Measurements from ENCODE around the gene GGCT.
"Not testable (repeated sequence)": the region's sequence is repeated elsewhere in the genome, so short reads cannot be mapped to it uniquely, and the experiment has no call there.

Gene GGCT

GRCh38 chr7:30511494-30511893 is 6.9 kb upstream of the GGCT start:
- H3K4me3 ChIP-seq (replicated peaks; ENCODE audit: low read depth, low read length): no peak overlapping the region
- TF ChIP-seq CTCF (IDR thresholded peaks at IDR 0.05; ENCODE audit: low read length, missing control alignments): no peak
- no peak for DNase-seq (ENCODE audit: low read depth)

- H3K4me3 ChIP-seq (replicated peaks; ENCODE audit: low read depth, low read length): no peak overlapping the region
- DNase-seq (ENCODE audit: low read depth): peak; percentile 72
- TF ChIP-seq CTCF (IDR thresholded peaks at IDR 0.05; ENCODE audit: low read length, missing control alignments): peak; percentile 93
Observed at GRCh38 chr7:30510124-30511075, 5.8 kb upstream of the GGCT start.

GRCh38 chr7:30509171-30509857 is 4.7 kb upstream of the GGCT start:
- H3K4me3 ChIP-seq (replicated peaks; ENCODE audit: low read depth, low read length); DNase-seq (ENCODE audit: low read depth): not testable (repeated sequence)

- DNase-seq (ENCODE audit: low read depth): not testable (repeated sequence)
Observed at GRCh38 chr7:30507346-30507900, 2.8 kb upstream of the GGCT start.

GRCh38 chr7:30505174-30505697 is 607 bp upstream of the GGCT start:
- TF ChIP-seq CTCF (IDR thresholded peaks at IDR 0.05; ENCODE audit: low read length, missing control alignments): no peak
- no peak for DNase-seq (ENCODE audit: low read depth)
- peak overlapping the region; percentile 92 for H3K4me3 ChIP-seq (replicated peaks; ENCODE audit: low read depth, low read length)

More at GRCh38 chr7:30507346-30507900, 2.8 kb upstream of the GGCT start:
- H3K4me3 ChIP-seq (replicated peaks; ENCODE audit: low read depth, low read length): not testable (repeated sequence)

GRCh38 chr7:30503274-30504212 is 1.1 kb downstream of the GGCT start:
- DNase-seq (ENCODE audit: low read depth): peak; percentile 18
- peak overlapping the region; percentile 92 for H3K4me3 ChIP-seq (replicated peaks; ENCODE audit: low read depth, low read length)
- TF ChIP-seq CTCF (IDR thresholded peaks at IDR 0.05; ENCODE audit: low read length, missing control alignments): no peak

- TF ChIP-seq CTCF (IDR thresholded peaks at IDR 0.05; ENCODE audit: low read length, missing control alignments): no peak
- peak overlapping the region; percentile 92 for H3K4me3 ChIP-seq (replicated peaks; ENCODE audit: low read depth, low read length)
- no peak for DNase-seq (ENCODE audit: low read depth)
Observed at GRCh38 chr7:30502470-30503251, 2.0 kb downstream of the GGCT start.
